ENCODE measurements around the gene WSB1.
"Not testable (repeated sequence)": the region's sequence is repeated elsewhere in the genome, so short reads cannot be mapped to it uniquely, and the experiment has no call there.

WSB1 gene

DNA sequence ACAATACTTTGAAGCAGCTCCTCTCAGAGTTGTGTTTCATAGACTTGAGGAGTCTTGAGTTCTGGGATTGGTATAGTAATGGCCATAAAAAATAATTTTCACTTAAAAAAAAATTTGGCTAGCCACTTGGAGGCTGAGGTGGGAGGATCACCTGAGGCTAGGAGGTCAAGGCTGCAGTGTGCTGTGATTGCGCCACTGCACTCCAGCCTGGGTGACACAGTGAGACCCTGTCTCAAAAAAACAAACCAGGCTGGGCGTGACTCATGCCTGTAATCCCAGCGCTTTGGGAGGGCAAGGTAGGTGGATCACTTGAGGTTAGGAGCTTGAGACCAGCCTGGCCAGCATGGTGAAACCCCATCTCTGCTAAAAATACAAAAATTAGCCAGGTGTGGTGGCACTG lies 14.8 kb upstream of the WSB1 start:
- H3K27me3 ChIP-seq (ENCODE audit: control insufficient read depth in 1 of 2, insufficient read depth in 2 of 2, low read length in 2 of 2); H3K4me1 ChIP-seq (ENCODE audit: control insufficient read depth in 1 of 2, insufficient read depth in 2 of 2, low read length in 2 of 2); H3K27ac ChIP-seq (ENCODE audit: low read depth, low read length); H3K4me3 ChIP-seq (ENCODE audit: low read depth in 1 of 2, low read length in 2 of 2); H3K9me3 ChIP-seq (ENCODE audit: control insufficient read depth in 1 of 2, low read length in 2 of 2); H3K36me3 ChIP-seq (ENCODE audit: control insufficient read depth in 1 of 2, insufficient read depth in 2 of 2, low read length in 2 of 2); H3K9ac ChIP-seq (ENCODE audit: low read depth in 1 of 2, low read length in 2 of 2): not testable (repeated sequence)

GRCh38 chr17:27280527-27280926 lies 13.4 kb upstream of the WSB1 start:
- no peak overlapping the region for H3K27ac ChIP-seq (ENCODE audit: low read depth, low read length)
- no peaks in the 10 kb centered on the region for H3K36me3 ChIP-seq (ENCODE audit: control insufficient read depth in 1 of 2, insufficient read depth in 2 of 2, low read length in 2 of 2)
- H3K9ac ChIP-seq (ENCODE audit: low read depth in 1 of 2, low read length in 2 of 2): no peak overlapping the region

DNA sequence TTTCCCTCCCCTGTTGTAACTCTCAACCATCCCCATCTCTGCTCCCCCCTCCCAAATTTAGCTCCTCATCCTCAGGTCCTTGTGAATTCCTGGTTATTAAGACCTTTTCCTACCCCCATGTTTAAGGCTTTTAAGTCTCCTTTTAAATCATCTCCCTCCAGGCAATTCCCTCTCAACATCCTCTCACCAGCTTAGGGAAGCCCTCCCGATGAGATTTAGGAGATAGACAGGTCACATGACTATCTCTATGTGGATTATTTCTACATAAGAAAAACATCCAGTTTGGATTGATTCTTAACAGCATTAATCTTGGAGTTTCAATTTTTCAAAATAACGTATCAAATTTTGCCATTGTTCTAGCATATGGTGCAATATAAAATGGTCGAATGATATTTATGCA lies 12.5 kb upstream of the WSB1 start:
- no peaks in the 10 kb centered on the region for H3K9me3 ChIP-seq (ENCODE audit: control insufficient read depth in 1 of 2, low read length in 2 of 2)
- H3K36me3 ChIP-seq (ENCODE audit: control insufficient read depth in 1 of 2, insufficient read depth in 2 of 2, low read length in 2 of 2): no peaks in the 10 kb centered on the region
- H3K27me3 ChIP-seq (ENCODE audit: control insufficient read depth in 1 of 2, insufficient read depth in 2 of 2, low read length in 2 of 2): no peaks in the 10 kb centered on the region
- no peak overlapping the region for H3K27ac ChIP-seq (ENCODE audit: low read depth, low read length)
- no peaks in the 10 kb centered on the region for H3K4me1 ChIP-seq (ENCODE audit: control insufficient read depth in 1 of 2, insufficient read depth in 2 of 2, low read length in 2 of 2)
- H3K9ac ChIP-seq (ENCODE audit: low read depth in 1 of 2, low read length in 2 of 2): no peak overlapping the region
- no peak overlapping the region for H3K4me3 ChIP-seq (ENCODE audit: low read depth in 1 of 2, low read length in 2 of 2)

More at GRCh38 chr17:27280527-27280926, 13.4 kb upstream of the WSB1 start:
- no peak overlapping the region for H3K4me3 ChIP-seq (ENCODE audit: low read depth in 1 of 2, low read length in 2 of 2)
- no peaks in the 10 kb centered on the region for H3K27me3 ChIP-seq (ENCODE audit: control insufficient read depth in 1 of 2, insufficient read depth in 2 of 2, low read length in 2 of 2)
- no peaks in the 10 kb centered on the region for H3K4me1 ChIP-seq (ENCODE audit: control insufficient read depth in 1 of 2, insufficient read depth in 2 of 2, low read length in 2 of 2)
- H3K9me3 ChIP-seq (ENCODE audit: control insufficient read depth in 1 of 2, low read length in 2 of 2): no peaks in the 10 kb centered on the region

GRCh38 chr17:27282054-27282551 lies 11.8 kb upstream of the WSB1 start:
- H3K27me3 ChIP-seq (ENCODE audit: control insufficient read depth in 1 of 2, insufficient read depth in 2 of 2, low read length in 2 of 2): no peaks in the 10 kb centered on the region
- H3K27ac ChIP-seq (ENCODE audit: low read depth, low read length): no peak overlapping the region
- H3K4me1 ChIP-seq (ENCODE audit: control insufficient read depth in 1 of 2, insufficient read depth in 2 of 2, low read length in 2 of 2): no peaks in the 10 kb centered on the region
- H3K4me3 ChIP-seq (ENCODE audit: low read depth in 1 of 2, low read length in 2 of 2): no peak overlapping the region
- H3K9ac ChIP-seq (ENCODE audit: low read depth in 1 of 2, low read length in 2 of 2): no peak overlapping the region
- no peaks in the 10 kb centered on the region for H3K9me3 ChIP-seq (ENCODE audit: control insufficient read depth in 1 of 2, low read length in 2 of 2)
- H3K36me3 ChIP-seq (ENCODE audit: control insufficient read depth in 1 of 2, insufficient read depth in 2 of 2, low read length in 2 of 2): no peaks in the 10 kb centered on the region

DNA sequence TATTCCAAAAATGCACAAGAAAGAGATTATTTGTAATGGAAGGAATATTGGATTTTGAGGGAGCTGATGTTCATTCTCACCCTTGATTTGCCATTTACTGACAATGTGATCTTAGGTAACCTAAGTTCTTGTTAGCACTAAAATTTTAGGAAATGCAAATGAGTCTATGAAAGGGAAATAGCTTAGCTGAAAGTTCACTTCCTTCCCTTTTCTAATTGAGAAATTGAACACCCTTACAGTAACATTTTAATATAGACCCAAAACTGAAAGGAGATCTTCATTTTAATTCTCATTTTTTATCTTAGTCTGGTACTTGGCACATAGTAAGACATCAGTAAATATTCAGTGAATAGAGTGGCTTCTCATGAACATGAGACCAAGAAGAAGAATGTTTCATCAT lies 10.9 kb upstream of the WSB1 start:
- no peak overlapping the region for H3K4me3 ChIP-seq (ENCODE audit: low read depth in 1 of 2, low read length in 2 of 2)
- H3K27ac ChIP-seq (ENCODE audit: low read depth, low read length): no peak overlapping the region
- no peaks in the 10 kb centered on the region for H3K9me3 ChIP-seq (ENCODE audit: control insufficient read depth in 1 of 2, low read length in 2 of 2)
- H3K27me3 ChIP-seq (ENCODE audit: control insufficient read depth in 1 of 2, insufficient read depth in 2 of 2, low read length in 2 of 2): no peaks in the 10 kb centered on the region
- H3K4me1 ChIP-seq (ENCODE audit: control insufficient read depth in 1 of 2, insufficient read depth in 2 of 2, low read length in 2 of 2): no peaks in the 10 kb centered on the region
- no peaks in the 10 kb centered on the region for H3K36me3 ChIP-seq (ENCODE audit: control insufficient read depth in 1 of 2, insufficient read depth in 2 of 2, low read length in 2 of 2)
- no peak overlapping the region for H3K9ac ChIP-seq (ENCODE audit: low read depth in 1 of 2, low read length in 2 of 2)

DNA sequence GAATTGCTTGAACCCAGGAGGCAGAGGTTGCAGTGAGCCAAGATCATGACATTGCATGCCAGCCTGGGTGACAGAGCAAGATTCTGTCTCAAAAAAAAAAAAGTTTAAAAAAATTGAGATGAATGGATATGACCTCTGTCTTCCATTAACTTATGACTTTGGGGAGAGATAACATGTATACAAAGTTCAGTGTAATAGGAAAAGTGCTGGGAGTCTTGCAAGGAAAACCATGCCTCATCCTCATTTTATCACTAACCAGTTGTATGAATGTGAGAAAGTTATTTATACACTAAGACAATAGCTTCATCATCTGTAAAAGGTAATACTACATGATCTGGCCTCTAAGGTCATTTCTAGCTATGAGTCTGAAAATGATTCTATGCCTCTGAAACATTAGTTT lies 10.2 kb upstream of the WSB1 start:
- Histone ChIP-seq H3K4me1 (ENCODE audit: control insufficient read depth in 1 of 2, insufficient read depth in 2 of 2, low read length in 2 of 2) (no peaks in the 10 kb centered on the region), H3K36me3 (ENCODE audit: control insufficient read depth in 1 of 2, insufficient read depth in 2 of 2, low read length in 2 of 2) (no peaks in the 10 kb centered on the region), H3K27ac (ENCODE audit: low read depth, low read length) (no peak overlapping the region), H3K9me3 (ENCODE audit: control insufficient read depth in 1 of 2, low read length in 2 of 2) (no peaks in the 10 kb centered on the region), H3K9ac (ENCODE audit: low read depth in 1 of 2, low read length in 2 of 2) (no peak overlapping the region), H3K27me3 (ENCODE audit: control insufficient read depth in 1 of 2, insufficient read depth in 2 of 2, low read length in 2 of 2) (no peaks in the 10 kb centered on the region), H3K4me3 (ENCODE audit: low read depth in 1 of 2, low read length in 2 of 2) (no peak overlapping the region)

DNA sequence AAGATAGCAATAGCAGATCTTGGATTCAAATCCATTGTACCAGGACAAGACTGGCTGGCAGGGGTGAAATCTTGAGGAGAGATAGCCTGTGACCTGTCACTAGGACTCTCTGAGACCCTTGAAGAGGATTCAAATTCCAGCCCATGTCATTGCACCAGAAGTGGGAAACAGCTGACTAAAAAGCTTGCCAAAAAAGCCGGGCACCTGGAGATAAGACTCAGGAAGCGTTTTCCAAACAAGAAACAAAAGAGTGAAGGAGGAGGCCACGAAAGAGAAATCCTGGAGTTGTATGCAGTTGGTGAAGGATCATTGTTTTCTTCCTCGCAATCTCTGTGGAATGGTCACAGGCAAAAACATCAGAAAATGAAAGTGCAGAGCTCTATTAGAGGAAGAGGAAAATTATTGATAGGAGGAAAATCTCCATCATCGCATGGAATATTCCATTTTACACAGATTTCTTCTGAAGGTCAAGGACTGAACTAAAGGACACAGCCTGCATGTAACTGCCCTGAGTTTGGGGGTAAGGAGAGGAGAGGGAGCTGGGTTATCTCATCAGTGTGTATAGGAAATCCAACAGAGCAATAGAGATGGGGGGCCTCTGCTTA lies 9.0 kb upstream of the WSB1 start:
- H3K9me3 ChIP-seq (ENCODE audit: control insufficient read depth in 1 of 2, low read length in 2 of 2): no peaks in the 10 kb centered on the region
- no peak overlapping the region for H3K4me3 ChIP-seq (ENCODE audit: low read depth in 1 of 2, low read length in 2 of 2)
- H3K9ac ChIP-seq (ENCODE audit: low read depth in 1 of 2, low read length in 2 of 2): no peak overlapping the region
- no peaks in the 10 kb centered on the region for H3K27me3 ChIP-seq (ENCODE audit: control insufficient read depth in 1 of 2, insufficient read depth in 2 of 2, low read length in 2 of 2)
- no peaks in the 10 kb centered on the region for H3K4me1 ChIP-seq (ENCODE audit: control insufficient read depth in 1 of 2, insufficient read depth in 2 of 2, low read length in 2 of 2)
- H3K36me3 ChIP-seq (ENCODE audit: control insufficient read depth in 1 of 2, insufficient read depth in 2 of 2, low read length in 2 of 2): no peaks in the 10 kb centered on the region
- H3K27ac ChIP-seq (ENCODE audit: low read depth, low read length): no peak overlapping the region

DNA sequence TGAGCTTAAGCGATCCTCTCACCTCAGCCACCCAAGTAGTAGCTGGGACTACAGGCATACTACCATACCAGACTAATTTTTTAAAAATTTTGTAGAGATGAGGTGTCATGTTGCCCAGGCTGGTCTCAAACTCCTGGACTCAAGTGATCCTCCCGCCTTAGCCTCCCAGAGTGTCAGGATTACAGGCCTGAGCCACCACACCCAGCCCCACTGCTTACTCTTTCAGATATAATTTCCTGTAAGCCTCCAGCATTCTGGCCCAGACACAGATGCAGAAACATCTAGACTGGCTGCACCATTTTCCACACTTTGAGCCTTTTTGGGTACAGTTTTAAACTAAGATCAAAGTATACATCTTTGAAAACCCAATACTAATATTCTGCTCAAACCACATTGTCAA lies 8.4 kb upstream of the WSB1 start:
- Histone ChIP-seq H3K4me1 (ENCODE audit: control insufficient read depth in 1 of 2, insufficient read depth in 2 of 2, low read length in 2 of 2) (no peaks in the 10 kb centered on the region), H3K4me3 (ENCODE audit: low read depth in 1 of 2, low read length in 2 of 2) (no peak overlapping the region), H3K27me3 (ENCODE audit: control insufficient read depth in 1 of 2, insufficient read depth in 2 of 2, low read length in 2 of 2) (no peaks in the 10 kb centered on the region), H3K36me3 (ENCODE audit: control insufficient read depth in 1 of 2, insufficient read depth in 2 of 2, low read length in 2 of 2) (no peaks in the 10 kb centered on the region), H3K9me3 (ENCODE audit: control insufficient read depth in 1 of 2, low read length in 2 of 2) (no peaks in the 10 kb centered on the region), H3K9ac (ENCODE audit: low read depth in 1 of 2, low read length in 2 of 2) (no peak overlapping the region), H3K27ac (ENCODE audit: low read depth, low read length) (no peak overlapping the region)

DNA sequence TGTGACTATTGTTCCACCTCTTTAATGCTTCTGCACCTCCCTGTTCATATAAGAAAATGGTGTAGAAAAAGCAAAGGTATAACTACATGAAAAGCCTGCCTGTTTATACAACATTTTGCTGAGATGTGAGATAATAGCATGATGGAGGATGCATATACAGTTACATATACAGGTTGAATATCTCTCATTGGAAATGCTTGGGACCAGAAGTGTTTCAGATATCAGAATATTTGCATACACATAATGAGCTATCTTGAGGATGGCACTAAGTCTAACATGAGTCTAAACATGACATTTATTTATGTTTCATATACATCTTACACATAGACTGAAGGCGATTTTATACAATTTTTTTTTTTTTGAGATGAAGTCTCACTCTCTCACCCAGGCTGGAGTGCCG lies 5.7 kb upstream of the WSB1 start:
- no peak overlapping the region for H3K9ac ChIP-seq (ENCODE audit: low read depth in 1 of 2, low read length in 2 of 2)
- H3K4me1 ChIP-seq (ENCODE audit: control insufficient read depth in 1 of 2, insufficient read depth in 2 of 2, low read length in 2 of 2): peaks cover under 1 to 2% of the 10 kb centered on the region in 2 donors
- H3K9me3 ChIP-seq (ENCODE audit: control insufficient read depth in 1 of 2, low read length in 2 of 2): no peaks in the 10 kb centered on the region
- no peak overlapping the region for H3K4me3 ChIP-seq (ENCODE audit: low read depth in 1 of 2, low read length in 2 of 2)
- no peak overlapping the region for H3K27ac ChIP-seq (ENCODE audit: low read depth, low read length)
- no peaks in the 10 kb centered on the region for H3K36me3 ChIP-seq (ENCODE audit: control insufficient read depth in 1 of 2, insufficient read depth in 2 of 2, low read length in 2 of 2)
- no peaks in the 10 kb centered on the region for H3K27me3 ChIP-seq (ENCODE audit: control insufficient read depth in 1 of 2, insufficient read depth in 2 of 2, low read length in 2 of 2)

DNA sequence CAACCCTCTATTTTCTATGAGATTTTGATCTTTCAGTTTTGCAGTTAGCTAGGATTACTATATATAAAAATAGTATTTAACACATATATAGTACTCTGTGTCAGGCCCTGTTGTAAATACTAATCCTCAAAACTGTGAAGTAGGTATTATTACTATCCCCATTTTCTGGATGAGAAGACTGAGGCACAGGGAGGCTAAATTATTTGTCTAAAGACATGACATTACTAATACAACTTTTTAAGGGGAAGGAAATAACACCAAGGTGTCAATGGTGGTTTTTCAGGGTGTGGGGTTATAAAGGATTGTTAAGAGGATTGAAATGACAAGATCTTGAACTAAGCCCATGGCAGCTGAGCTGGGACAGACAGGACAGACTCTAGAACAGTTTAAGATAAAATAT lies 4.1 kb upstream of the WSB1 start:
- H3K9ac ChIP-seq (ENCODE audit: low read depth in 1 of 2, low read length in 2 of 2): no peak overlapping the region
- H3K36me3 ChIP-seq (ENCODE audit: control insufficient read depth in 1 of 2, insufficient read depth in 2 of 2, low read length in 2 of 2): no peaks in the 10 kb centered on the region
- no peak overlapping the region for H3K27ac ChIP-seq (ENCODE audit: low read depth, low read length)
- H3K4me1 ChIP-seq (ENCODE audit: control insufficient read depth in 1 of 2, insufficient read depth in 2 of 2, low read length in 2 of 2): peaks cover 7% of the 10 kb centered on the region in 2 donors
- H3K9me3 ChIP-seq (ENCODE audit: control insufficient read depth in 1 of 2, low read length in 2 of 2): no peaks in the 10 kb centered on the region
- no peaks in the 10 kb centered on the region for H3K27me3 ChIP-seq (ENCODE audit: control insufficient read depth in 1 of 2, insufficient read depth in 2 of 2, low read length in 2 of 2)
- H3K4me3 ChIP-seq (ENCODE audit: low read depth in 1 of 2, low read length in 2 of 2): no peak overlapping the region
